GM21447 (cell line): ENCODE results near the gene CNTNAP2.

Experiments used
- ATAC-seq: cut with Tn5 transposase; IDR thresholded peaks from one replicate; pipeline ENCODE4 v1.9.1; 2021; ENCODE audit not compliant: unreplicated experiment

CNTNAP2 gene

GRCh38 chr7:146554556-146554955 is 438.0 kb downstream of the CNTNAP2 start:
- no peak for ATAC-seq

- no peak for ATAC-seq
Observed at GRCh38 chr7:146557971-146558469, 441.4 kb downstream of the CNTNAP2 start.

- ATAC-seq: no peak
Observed at GRCh38 chr7:146565872-146566271, 449.3 kb downstream of the CNTNAP2 start.

- no peak for ATAC-seq
Observed at GRCh38 chr7:146575903-146576302, 459.3 kb downstream of the CNTNAP2 start.

GRCh38 chr7:146591976-146592375 is 475.4 kb downstream of the CNTNAP2 start:
- ATAC-seq: no peak

DNA sequence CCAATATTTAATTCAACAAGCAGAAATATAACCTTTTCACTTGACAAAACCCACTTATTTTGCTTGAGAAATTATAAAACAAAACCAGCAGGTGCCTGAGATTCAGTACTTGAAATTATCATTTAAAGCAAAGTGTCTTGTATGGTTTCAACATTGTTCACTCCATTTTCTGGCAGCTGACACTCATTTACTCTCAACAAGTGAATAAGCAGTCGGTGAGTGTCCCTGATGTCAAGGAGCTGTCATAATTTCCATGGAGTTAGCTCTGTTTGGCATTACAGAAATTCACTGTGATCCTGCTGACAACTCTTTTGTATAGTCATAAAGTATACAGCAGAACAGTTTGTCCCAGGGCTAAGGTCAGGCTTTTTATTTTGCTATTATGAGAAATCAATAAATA is 490.0 kb downstream of the CNTNAP2 start:
- ATAC-seq: no peak

GRCh38 chr7:146619641-146620040 is 503.0 kb downstream of the CNTNAP2 start:
- ATAC-seq: no peak

DNA sequence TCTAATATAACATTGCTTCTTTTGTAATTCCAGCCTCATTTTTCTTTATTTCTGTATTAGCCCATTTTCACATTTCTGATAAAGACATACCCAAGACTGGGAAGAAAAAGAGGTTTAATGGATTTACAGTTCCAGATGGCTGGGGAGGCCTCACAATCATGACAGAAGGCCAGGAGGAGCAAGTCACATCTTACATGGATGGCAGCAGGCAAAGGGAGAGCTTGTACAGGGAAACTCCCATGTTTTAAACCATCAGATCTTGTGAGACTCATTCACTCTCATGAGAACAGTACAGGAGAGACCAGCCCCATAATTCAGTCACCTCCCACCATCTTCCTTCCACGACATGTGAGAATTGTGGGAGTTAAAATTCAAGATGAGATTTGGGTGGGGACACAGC is 510.3 kb downstream of the CNTNAP2 start:
- ATAC-seq: no peak

DNA sequence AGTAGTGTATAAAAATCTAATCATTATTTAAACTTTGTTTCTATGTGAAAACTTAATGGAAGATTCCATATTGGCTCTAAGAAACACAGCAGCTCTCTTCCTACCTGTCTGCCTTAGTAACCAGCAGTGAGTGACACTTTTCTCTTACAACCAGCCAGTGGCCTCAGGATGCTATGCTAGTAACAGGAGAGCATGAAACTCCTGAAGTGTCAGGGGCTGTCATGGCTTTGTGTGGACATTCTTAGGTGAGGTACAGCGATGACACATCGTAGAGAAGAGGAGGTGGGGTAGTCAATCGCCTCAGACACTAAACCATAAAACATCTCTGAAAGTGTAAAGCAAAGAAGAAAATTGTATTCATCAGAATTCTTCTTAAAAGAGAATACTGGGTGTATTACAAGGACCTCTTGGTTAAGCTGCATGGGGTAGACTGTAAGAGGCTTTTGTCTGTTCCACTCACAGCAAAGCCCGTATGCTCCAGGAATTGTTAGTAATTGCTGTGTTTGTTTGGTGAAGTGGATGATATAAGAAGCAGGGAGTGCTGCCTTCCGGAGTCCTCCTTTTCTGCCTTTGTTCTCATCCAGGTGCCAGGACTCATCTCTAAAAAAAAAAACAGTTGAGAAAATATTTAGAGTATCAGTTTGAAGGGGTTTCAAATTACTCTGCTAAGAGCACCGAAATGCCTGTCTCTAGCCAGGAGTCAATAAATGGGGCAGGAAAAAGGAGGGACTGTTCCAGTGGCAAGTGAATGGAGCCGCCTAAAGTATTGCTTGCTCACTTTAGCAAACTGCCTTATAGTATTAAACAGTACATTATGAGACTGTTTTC is 518.8 kb downstream of the CNTNAP2 start:
- ATAC-seq: no peak

GRCh38 chr7:146636033-146636356 is 519.4 kb downstream of the CNTNAP2 start:
- ATAC-seq: no peak

DNA sequence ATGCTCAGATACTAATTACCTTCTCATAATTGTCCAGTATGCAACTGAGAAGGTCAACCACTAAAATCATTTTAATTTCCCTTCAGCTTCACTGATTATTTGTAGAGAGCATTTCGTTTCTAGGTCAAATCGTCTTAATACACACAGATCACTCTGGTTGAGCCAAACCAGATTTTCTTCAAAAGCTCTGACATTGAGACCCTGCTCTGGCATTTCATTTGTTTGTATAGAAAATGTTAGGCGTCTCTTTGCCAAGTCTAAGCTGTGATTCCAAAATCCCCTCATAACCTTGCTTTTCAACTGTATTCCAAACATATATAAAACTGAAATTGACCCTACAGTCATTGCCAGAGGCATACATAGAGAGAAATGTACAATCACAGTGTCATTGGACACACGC is 520.0 kb downstream of the CNTNAP2 start:
- no peak for ATAC-seq

- ATAC-seq: no peak
Observed at GRCh38 chr7:146639291-146639690, 522.7 kb downstream of the CNTNAP2 start.

GRCh38 chr7:146641491-146641890 is 524.9 kb downstream of the CNTNAP2 start:
- ATAC-seq: no peak

DNA sequence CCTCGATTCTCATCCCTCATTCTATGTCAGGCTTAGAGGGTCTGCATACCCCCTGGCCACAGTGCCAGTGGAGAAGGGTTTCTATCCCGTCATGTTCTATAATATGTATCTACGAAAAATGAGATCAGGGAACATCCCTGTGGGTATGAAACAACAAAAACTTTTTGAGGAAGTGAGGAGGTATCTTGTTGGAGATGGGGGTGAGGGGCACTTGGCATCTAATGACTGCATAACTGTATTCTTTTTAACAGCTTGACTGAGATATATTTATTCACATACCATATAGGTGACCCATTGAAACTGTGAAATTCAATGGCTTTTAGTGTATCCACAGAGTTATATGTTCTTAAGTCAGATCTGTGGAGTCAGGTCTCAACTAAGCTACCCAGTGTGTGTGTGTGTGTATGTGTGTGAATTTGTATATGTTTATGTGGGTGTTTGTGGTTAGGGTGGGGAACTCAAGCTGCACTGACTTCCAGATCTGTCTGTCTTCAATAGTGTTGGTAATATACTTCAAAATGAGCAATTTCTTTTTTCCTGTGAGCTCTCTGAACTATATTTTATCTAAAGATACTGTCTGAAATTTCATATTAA is 528.9 kb downstream of the CNTNAP2 start:
- no peak for ATAC-seq

DNA sequence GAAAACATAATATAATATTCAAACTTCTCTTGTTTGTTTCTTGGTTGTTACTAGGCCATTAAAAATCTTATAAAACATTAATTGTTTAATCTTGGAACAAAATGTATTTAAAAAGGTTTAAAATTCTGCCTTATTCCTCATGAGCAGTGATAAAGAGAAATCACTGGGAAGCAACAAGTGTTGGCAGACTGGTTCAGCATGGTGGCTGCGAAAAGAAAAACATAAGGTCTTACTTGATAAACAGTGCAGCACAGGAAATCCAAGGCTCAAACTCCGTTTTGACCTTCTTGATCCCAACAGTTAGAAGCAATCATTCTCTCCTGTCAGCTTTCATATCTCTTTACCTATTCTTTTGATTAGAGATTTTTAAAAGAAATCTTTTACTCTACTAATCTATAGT is 530.8 kb downstream of the CNTNAP2 start:
- ATAC-seq: no peak

GRCh38 chr7:146652176-146652575 is 535.6 kb downstream of the CNTNAP2 start:
- no peak for ATAC-seq

DNA sequence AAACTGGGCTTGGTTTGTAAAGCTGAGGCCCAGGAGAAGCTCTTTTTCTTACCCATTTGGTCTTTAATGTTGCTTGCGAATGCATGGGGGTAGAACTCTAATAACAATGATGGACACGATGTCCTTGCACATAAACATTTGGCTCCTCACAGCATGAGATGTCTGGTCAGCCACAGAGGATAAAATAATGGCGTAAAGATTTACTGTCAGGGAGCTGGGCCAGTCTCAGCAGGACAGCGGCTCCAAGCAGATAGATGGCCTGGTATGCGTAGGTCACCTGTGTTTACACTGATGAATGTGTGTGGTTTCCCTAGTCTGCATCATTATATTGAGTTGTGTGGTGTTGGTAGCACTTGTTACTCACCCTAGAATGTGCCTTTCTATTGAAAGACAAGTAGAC is 537.4 kb downstream of the CNTNAP2 start:
- no peak for ATAC-seq

GRCh38 chr7:146655928-146656797 is 539.6 kb downstream of the CNTNAP2 start:
- ATAC-seq: no peak

GRCh38 chr7:146656988-146657387 is 540.4 kb downstream of the CNTNAP2 start:
- no peak for ATAC-seq

- no peak for ATAC-seq
Observed at GRCh38 chr7:146658604-146659003, 542.0 kb downstream of the CNTNAP2 start.

DNA sequence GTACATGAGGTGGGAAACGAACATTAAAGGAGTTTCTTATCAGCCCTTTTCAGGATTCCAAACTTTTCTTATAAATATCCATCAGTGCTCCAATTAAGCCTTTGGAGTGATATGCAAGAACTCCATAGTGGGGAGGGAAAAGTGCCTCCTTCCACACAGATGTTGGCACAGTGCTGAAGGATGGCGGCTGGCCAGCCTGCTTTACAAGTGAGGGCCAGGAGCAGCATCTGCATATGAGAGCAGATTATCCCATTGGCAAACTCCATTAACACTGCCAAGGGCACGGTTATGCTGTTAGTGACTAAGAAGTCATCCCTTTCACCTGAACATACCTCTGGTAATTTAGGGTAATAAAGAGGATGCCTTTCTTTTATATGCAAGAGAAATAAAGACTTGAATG is 543.1 kb downstream of the CNTNAP2 start:
- ATAC-seq: no peak

GRCh38 chr7:146660839-146661238 is 544.2 kb downstream of the CNTNAP2 start:
- no peak for ATAC-seq
